Fibroblast of lung (primary cell): Measurements from ENCODE around the gene HPN.

Source experiments
- CTCF ChIP-seq, 2 donors: IDR thresholded peaks in 1 of 2; conservative IDR thresholded peaks in 1 of 2; 1 replicate in 1 of 2; 2 replicates in 1 of 2; pipeline ENCODE4 v1.5.1; 2011 to 2012; ENCODE audit warnings: low read length in 2 of 2, control low read depth in 1 of 2, inconsistent platforms in 1 of 2, low read depth in 1 of 2, mild to moderate bottlenecking in 1 of 2
- EZH2 ChIP-seq: IDR thresholded peaks from 2 replicates; pipeline ENCODE4 v1.5.1; 2012; ENCODE audit warnings: low read length, control low read depth, mild to moderate bottlenecking; ENCODE audit errors: missing control alignments

GRCh38 chr19:34995551-34995950 lies 46.0 kb upstream of the HPN start:
- no peak for TF ChIP-seq CTCF (conservative IDR thresholded peaks at IDR 0.05 in 1 of 2, IDR thresholded peaks at IDR 0.05 in 1 of 2; ENCODE audit: low read depth in 1 of 2, low read length in 2 of 2)
- TF ChIP-seq EZH2, result no peak
